Measurements from ENCODE around the gene TSPYL2. TPM values are rescaled to one million over a fixed set of nuclear protein-coding genes. Genes with fewer than 3 reads are reported as not detected.
A peak's percentile ranks its signal among the peaks of the same experiment; 100 is the strongest.

The TSPYL2 gene
- total RNA-seq, 2 experiments from 2014 or later, result 18.1 to 20.0 TPM

DNA sequence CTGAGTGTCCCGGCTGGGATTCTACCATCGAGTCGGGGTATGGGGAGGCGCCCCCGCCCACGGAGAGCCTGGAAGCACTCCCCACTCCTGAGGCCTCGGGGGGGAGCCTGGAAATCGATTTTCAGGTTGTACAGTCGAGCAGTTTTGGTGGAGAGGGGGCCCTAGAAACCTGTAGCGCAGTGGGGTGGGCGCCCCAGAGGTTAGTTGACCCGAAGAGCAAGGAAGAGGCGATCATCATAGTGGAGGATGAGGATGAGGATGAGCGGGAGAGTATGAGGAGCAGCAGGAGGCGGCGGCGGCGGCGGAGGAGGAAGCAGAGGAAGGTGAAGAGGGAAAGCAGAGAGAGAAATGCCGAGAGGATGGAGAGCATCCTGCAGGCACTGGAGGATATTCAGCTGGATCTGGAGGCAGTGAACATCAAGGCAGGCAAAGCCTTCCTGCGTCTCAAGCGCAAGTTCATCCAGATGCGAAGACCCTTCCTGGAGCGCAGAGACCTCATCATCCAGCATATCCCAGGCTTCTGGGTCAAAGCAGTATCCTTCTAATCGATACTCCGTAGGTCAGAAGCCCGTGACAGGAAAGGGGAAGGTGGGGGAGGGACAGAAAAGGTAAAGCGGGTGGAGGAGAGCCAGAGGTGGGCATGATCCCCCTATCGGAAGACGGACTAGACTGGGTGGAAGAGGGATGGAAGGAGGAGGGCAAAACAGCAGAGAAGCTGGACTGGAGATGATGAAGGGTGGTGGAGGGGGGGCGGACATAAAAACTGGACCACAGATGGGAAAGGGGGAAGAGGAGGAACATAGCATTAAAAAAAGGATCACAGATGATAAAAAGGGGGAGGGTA lies 828 bp downstream of the TSPYL2 start:
- POLR2A ChIA-PET, result interaction anchor here (0.6 to 1.8 kb wide), 4 partner anchors 11 to 601 kb away, joined by 3 to 9 read pairs (median 4); partner anchors contain the start of gene KANTR
- H3K27me3 Mint-ChIP-seq (ENCODE audit: low read depth), result no peaks in the 10 kb centered on the region
- no peak for DNase-seq
- H3K36me3 Mint-ChIP-seq (ENCODE audit: low read depth), result peaks cover 28% of the 10 kb centered on the region
- H3K4me1 Mint-ChIP-seq (ENCODE audit: low read depth), result peaks cover 37% of the 10 kb centered on the region
- H3K27ac Mint-ChIP-seq, result peak overlapping the region; percentile 94
- CTCF ChIA-PET, result interaction anchor here (1.8 kb wide), 1 partner anchor 10 kb away, joined by 4 read pairs; no protein-coding TSS in a partner anchor
- ATAC-seq, result no peak
- peak overlapping the region; percentile 82 for H3K4me3 Mint-ChIP-seq
- no peaks in the 10 kb centered on the region for H3K9me3 Mint-ChIP-seq (ENCODE audit: insufficient read depth)

DNA sequence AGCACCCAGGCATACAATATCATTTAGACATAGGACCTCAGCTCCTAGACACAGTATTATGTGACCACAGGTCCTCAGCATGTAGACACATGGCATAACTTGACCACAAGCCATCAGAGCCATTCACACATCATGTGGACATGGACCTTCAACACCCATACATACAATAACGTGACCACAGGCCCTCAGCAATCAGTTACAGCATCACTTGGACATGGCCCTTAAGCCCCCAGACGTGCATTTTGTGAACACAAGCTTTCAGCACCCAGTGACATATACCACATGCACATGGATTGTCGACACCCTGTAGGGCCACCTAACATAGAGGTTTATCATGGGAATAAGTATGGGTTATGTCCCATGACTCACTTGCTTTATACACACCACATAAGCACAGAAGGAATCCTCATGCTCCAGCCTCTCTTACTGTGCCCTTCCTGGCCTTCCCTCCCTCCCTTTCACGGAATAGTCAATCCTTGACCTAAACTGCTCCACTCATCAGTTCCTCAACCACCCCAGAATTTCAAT lies 1.9 kb downstream of the TSPYL2 start:
- peaks cover 46% of the 10 kb centered on the region for H3K4me1 Mint-ChIP-seq (ENCODE audit: low read depth)
- H3K9me3 Mint-ChIP-seq (ENCODE audit: insufficient read depth), result no peaks in the 10 kb centered on the region
- H3K27me3 Mint-ChIP-seq (ENCODE audit: low read depth), result no peaks in the 10 kb centered on the region
- ChIA-PET CTCF (no interaction called here), POLR2A (no interaction called here)
- DNase-seq (no peak), ATAC-seq (no peak)
- no peak overlapping the region for H3K4me3 Mint-ChIP-seq
- no peak overlapping the region for H3K27ac Mint-ChIP-seq
- H3K36me3 Mint-ChIP-seq (ENCODE audit: low read depth), result peaks cover 32% of the 10 kb centered on the region

DNA sequence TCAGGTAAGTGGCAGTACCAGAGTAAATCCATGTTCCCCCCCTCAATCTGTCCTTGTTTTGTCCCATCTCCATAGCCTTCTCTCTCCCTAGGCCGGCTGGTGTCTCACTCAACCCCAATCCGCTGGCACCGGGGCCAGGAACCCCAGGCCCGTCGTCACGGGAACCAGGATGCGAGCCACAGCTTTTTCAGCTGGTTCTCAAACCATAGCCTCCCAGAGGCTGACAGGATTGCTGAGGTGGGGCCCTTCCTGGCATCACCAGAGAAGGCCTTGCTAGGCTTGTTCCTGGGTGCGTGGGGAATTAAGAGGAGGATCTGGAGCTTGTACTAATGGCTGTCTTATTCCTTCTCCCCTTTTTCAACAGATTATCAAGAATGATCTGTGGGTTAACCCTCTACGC lies 2.7 kb downstream of the TSPYL2 start:
- no peak overlapping the region for H3K4me3 Mint-ChIP-seq
- H3K27ac Mint-ChIP-seq, result no peak overlapping the region
- peaks cover 49% of the 10 kb centered on the region for H3K4me1 Mint-ChIP-seq (ENCODE audit: low read depth)
- DNase-seq, result no peak
- no peaks in the 10 kb centered on the region for H3K9me3 Mint-ChIP-seq (ENCODE audit: insufficient read depth)
- CTCF ChIA-PET, result no interaction called here
- ATAC-seq, result no peak
- H3K36me3 Mint-ChIP-seq (ENCODE audit: low read depth), result peaks cover 32% of the 10 kb centered on the region
- H3K27me3 Mint-ChIP-seq (ENCODE audit: low read depth), result no peaks in the 10 kb centered on the region
- POLR2A ChIA-PET, result no interaction called here

DNA sequence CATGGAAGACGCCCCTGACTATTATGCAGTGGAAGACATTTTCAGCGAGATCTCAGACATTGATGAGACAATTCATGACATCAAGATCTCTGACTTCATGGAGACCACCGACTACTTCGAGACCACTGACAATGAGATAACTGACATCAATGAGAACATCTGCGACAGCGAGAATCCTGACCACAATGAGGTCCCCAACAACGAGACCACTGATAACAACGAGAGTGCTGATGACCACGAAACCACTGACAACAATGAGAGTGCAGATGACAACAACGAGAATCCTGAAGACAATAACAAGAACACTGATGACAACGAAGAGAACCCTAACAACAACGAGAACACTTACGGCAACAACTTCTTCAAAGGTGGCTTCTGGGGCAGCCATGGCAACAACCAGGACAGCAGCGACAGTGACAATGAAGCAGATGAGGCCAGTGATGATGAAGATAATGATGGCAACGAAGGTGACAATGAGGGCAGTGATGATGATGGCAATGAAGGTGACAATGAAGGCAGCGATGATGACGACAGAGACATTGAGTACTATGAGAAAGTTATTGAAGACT lies 3.6 kb downstream of the TSPYL2 start:
- ChIA-PET CTCF (no interaction called here), POLR2A (no interaction called here)
- H3K27me3 Mint-ChIP-seq (ENCODE audit: low read depth), result no peaks in the 10 kb centered on the region
- H3K4me3 Mint-ChIP-seq, result no peak overlapping the region
- H3K9me3 Mint-ChIP-seq (ENCODE audit: insufficient read depth), result no peaks in the 10 kb centered on the region
- peaks cover 49% of the 10 kb centered on the region for H3K4me1 Mint-ChIP-seq (ENCODE audit: low read depth)
- ATAC-seq (no peak), DNase-seq (no peak)
- peaks cover 32% of the 10 kb centered on the region for H3K36me3 Mint-ChIP-seq (ENCODE audit: low read depth)
- H3K27ac Mint-ChIP-seq, result peak overlapping the region; percentile 22

DNA sequence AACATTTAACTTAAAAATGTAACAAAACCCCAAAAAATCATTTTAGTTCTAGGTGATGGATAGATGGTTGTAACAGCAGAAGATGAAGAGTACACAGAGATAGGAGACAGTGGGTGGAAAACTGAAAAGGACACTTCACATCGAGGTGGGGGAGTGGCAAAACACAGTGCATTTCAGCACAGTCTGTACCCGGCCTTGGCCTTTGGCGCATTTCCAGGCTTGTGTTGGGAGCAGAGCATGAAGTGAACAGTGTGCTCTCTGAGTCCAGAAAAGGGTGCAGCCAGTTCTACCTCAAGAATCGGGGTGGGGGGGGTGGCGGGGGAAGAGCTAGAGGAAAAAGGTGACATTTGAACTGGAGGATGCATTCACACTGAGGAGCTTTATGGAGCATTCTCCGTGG lies 4.3 kb downstream of the TSPYL2 start:
- peaks cover 45% of the 10 kb centered on the region for H3K4me1 Mint-ChIP-seq (ENCODE audit: low read depth)
- no peak for DNase-seq
- ChIA-PET CTCF (interaction anchor here (1.4 kb wide), 1 partner anchor 15 kb away, joined by 3 read pairs; no protein-coding TSS in a partner anchor), POLR2A (no interaction called here)
- no peaks in the 10 kb centered on the region for H3K27me3 Mint-ChIP-seq (ENCODE audit: low read depth)
- H3K27ac Mint-ChIP-seq, result no peak overlapping the region
- peaks cover 32% of the 10 kb centered on the region for H3K36me3 Mint-ChIP-seq (ENCODE audit: low read depth)
- no peaks in the 10 kb centered on the region for H3K9me3 Mint-ChIP-seq (ENCODE audit: insufficient read depth)
- ATAC-seq, result no peak
- no peak overlapping the region for H3K4me3 Mint-ChIP-seq

DNA sequence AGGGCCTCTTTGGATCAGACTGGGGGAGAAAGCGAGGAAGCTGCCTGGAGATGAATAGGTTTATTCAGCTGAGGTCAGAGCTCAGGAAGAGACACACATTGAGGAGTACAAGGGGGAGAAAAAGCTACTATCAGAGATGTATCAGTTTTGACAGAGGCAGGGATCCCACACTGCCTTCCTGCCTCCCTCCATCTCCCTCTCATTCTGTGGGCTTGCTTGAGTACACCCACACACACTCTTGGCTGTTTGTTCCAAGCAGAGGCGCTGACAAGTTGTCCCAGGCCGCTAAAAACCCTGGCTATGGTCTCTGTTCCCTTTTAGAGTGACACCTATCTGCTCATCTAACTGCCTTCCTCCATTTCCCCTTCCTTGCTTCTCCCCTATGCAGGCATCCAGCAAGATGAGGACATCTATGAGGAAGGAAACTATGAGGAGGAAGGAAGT lies 5.2 kb downstream of the TSPYL2 start:
- Mint-ChIP-seq H3K4me1 (ENCODE audit: low read depth) (peaks cover 43% of the 10 kb centered on the region), H3K9me3 (ENCODE audit: insufficient read depth) (no peaks in the 10 kb centered on the region), H3K36me3 (ENCODE audit: low read depth) (peaks cover 32% of the 10 kb centered on the region), H3K27ac (no peak overlapping the region), H3K27me3 (ENCODE audit: low read depth) (no peaks in the 10 kb centered on the region), H3K4me3 (no peak overlapping the region)
- ChIA-PET CTCF (interaction anchor here (1.4 kb wide), 1 partner anchor 16 kb away, joined by 3 read pairs; no protein-coding TSS in a partner anchor), POLR2A (no interaction called here)
- ATAC-seq (no peak), DNase-seq (no peak)

DNA sequence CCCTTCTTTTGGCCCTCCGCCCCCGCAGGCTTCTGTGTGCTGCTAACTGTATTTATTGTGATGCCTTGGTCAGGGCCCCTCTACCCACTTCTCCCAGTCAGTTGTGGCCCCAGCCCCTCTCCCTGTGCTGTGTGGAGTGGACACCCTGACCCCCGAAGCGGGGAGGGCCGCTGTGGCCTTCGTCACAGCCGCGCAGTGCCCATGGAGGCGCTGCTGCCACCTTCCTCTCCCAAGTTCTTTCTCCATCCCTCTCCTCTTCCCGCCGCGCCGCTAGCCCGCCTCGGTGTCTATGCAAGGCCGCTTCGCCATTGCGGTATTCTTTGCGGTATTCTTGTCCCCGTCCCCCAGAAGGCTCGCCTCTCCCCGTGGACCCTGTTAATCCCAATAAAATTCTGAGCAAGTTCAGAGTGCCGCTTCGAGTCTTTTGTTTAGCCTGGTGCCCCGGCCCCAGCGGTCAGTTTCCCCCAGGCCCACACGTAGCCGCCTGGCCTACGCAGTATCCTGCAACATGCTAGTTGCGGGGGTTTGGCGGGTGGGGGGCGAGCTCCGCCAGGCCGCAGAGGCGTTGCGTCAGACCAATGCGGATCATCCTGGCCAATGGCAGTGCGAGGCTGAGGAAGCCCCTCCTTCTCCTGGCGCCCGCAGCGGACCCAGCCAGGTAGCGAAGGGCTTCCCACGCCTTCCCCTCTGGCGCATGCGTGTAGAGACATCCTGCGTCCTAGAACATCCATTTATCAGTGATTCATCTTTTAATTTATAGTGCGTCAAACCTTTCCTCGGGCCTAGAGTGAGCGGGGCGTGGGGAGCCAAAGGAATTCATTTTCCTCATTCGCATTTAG lies 6.2 kb downstream of the TSPYL2 start:
- CTCF ChIA-PET, result interaction anchor here (0.8 to 2.0 kb wide), 3 partner anchors 15 to 69 kb away, joined by 3 to 9 read pairs (median 3); no protein-coding TSS in a partner anchor
- ATAC-seq (peak; percentile 56), DNase-seq (peak; percentile 73)
- H3K4me1 Mint-ChIP-seq (ENCODE audit: low read depth), result peaks cover 41% of the 10 kb centered on the region
- H3K27ac Mint-ChIP-seq, result peak overlapping the region; percentile 86
- POLR2A ChIA-PET, result interaction anchor here (1.0 kb wide), 1 partner anchor 16 kb away, joined by 3 read pairs; no protein-coding TSS in a partner anchor
- H3K36me3 Mint-ChIP-seq (ENCODE audit: low read depth), result peaks cover 32% of the 10 kb centered on the region
- no peaks in the 10 kb centered on the region for H3K9me3 Mint-ChIP-seq (ENCODE audit: insufficient read depth)
- peak overlapping the region; percentile 75 for H3K4me3 Mint-ChIP-seq
- H3K27me3 Mint-ChIP-seq (ENCODE audit: low read depth), result no peaks in the 10 kb centered on the region

DNA sequence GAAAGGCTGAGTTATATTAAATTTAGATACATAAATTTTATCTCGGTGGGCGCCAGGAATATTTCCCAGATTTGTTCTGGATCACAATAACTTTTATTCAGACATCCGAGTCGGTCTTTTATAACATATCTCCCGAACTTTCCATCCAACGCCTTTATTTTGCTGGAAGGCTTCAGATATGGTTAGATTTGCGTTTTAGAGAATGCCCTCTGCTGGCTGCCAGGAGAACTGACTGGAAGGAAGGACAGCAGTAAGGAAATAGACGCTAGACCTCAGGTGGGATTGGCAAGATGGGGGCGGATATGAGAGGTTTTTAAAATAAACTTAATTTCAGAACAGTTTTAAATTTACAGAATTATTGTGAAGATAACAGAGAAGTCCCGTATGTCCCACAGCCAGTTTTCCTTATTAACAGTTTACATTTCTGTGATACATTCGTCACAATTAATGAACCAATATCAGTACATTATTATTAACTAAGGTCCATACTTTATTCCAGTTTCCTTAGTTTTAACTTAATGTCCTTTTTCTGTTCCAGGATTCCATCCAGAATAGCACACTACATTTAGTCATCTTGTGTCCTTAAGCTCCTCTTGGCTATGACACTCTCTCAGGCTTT lies 7.2 kb downstream of the TSPYL2 start:
- CTCF ChIA-PET, result interaction anchor here (0.8 to 2.0 kb wide), 3 partner anchors 8 to 68 kb away, joined by 3 to 9 read pairs (median 3); no protein-coding TSS in a partner anchor
- POLR2A ChIA-PET, result no interaction called here
- Mint-ChIP-seq H3K4me3 (peak overlapping the region; percentile 75), H3K4me1 (ENCODE audit: low read depth) (peaks cover 36% of the 10 kb centered on the region), H3K9me3 (ENCODE audit: insufficient read depth) (no peaks in the 10 kb centered on the region), H3K27ac (no peak overlapping the region), H3K27me3 (ENCODE audit: low read depth) (no peaks in the 10 kb centered on the region), H3K36me3 (ENCODE audit: low read depth) (peaks cover 26% of the 10 kb centered on the region)
- no peak for ATAC-seq
- peak; percentile 49 for DNase-seq

DNA sequence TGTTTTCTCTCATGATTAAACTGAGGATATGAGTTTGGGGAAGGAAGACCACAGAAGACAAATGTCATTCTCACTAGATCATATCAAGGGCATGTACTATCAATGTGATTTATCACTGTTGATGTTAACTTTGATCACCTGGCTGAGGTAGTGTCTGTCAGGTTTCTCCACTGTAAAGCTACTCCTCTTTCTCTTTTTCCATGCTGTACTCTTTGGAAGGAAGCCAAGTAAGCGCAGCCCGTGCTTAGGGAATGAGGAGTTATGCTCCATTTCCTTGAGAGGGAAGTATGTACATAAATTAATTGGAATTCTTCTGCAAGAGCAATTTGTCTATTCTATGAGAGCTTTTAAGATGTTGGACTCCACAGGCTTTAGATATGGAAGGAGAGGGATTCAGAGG lies 7.8 kb downstream of the TSPYL2 start:
- CTCF ChIA-PET, result interaction anchor here (1.0 to 2.0 kb wide), 2 partner anchors 9 to 18 kb away, joined by 3 to 9 read pairs; no protein-coding TSS in a partner anchor
- ATAC-seq, result no peak
- H3K27ac Mint-ChIP-seq, result no peak overlapping the region

DNA sequence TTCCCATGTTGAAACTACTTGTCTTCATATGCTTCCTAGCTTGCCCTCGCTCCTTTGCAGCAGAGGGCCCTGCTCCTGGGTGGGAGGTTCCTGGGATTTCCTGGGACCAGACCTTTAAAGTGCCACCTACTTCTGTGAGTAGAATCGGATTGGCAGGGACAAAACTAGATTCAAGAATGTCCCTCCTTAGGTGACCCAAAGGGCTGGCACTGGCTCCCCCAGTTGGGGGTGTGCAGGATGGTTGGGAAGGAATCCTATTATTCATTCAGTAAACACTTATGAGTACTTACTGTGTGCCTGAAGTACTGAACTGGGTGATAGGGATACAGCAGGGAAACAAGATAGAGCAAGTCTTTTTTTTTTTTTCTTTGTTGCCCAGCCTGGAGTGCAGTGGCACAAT lies 9.2 kb downstream of the TSPYL2 start:
- Mint-ChIP-seq H3K27ac (no peak overlapping the region), H3K4me3 (no peak overlapping the region), H3K27me3 (ENCODE audit: low read depth) (no peaks in the 10 kb centered on the region), H3K36me3 (ENCODE audit: low read depth) (peaks cover 6% of the 10 kb centered on the region), H3K9me3 (ENCODE audit: insufficient read depth) (no peaks in the 10 kb centered on the region), H3K4me1 (ENCODE audit: low read depth) (peaks cover 34% of the 10 kb centered on the region)
- ChIA-PET CTCF (no interaction called here), POLR2A (no interaction called here)
- no peak for DNase-seq
- ATAC-seq, result no peak

More for the DNA sequence above, 7.8 kb downstream of the TSPYL2 start:
- Mint-ChIP-seq H3K4me1 (ENCODE audit: low read depth) (peaks cover 38% of the 10 kb centered on the region), H3K4me3 (no peak overlapping the region), H3K27me3 (ENCODE audit: low read depth) (no peaks in the 10 kb centered on the region), H3K9me3 (ENCODE audit: insufficient read depth) (no peaks in the 10 kb centered on the region), H3K36me3 (ENCODE audit: low read depth) (peaks cover 20% of the 10 kb centered on the region)
- POLR2A ChIA-PET, result no interaction called here
- DNase-seq, result no peak

DNA sequence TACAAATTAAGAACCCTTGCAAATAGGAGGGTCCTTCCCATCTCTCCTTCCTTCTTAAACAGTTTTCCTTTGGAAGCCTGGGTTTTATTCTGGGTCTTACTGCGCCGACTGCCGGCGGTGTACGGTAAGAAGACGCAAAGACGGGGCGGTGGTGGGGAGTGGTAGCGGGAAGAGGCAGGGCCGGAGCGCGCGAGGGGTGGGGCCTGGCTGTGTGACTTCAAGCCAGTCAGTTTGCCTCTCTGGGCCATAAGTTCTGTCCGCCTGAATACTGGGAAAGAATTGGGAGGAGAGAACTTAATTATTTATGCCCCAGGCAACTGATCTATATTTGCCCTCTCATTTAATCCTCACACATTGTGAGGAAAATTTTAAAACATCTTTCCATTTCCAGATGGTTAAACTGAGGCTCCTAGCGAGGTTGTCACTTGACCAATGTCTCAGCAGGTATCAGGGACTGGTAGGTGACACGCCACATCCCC lies 11.0 kb downstream of the TSPYL2 start:
- Mint-ChIP-seq H3K36me3 (ENCODE audit: low read depth) (peaks cover 3% of the 10 kb centered on the region), H3K27me3 (ENCODE audit: low read depth) (no peaks in the 10 kb centered on the region), H3K27ac (peak overlapping the region; percentile 85), H3K4me3 (peak overlapping the region; percentile 86), H3K4me1 (ENCODE audit: low read depth) (peaks cover 29% of the 10 kb centered on the region), H3K9me3 (ENCODE audit: insufficient read depth) (no peaks in the 10 kb centered on the region)
- ChIA-PET POLR2A (no interaction called here), CTCF (no interaction called here)
- ATAC-seq, result peak; percentile 66
- peak; percentile 85 for DNase-seq

Measured in activated CD8-positive, alpha-beta T cell treated with anti-CD3 and anti-CD28 coated beads, Interleukin-2, amount 10 ng/mL, durations not matched to agents 7 days and 5 days (primary cell).